Vagina (tissue), 2 donors: ENCODE data around the gene RYR2.

Experiments used
- CTCF ChIP-seq, 3 experiments: fragments of 450-650 bp in 2 of 3; fragments of 200-600 bp in 1 of 3; sonication (generic) in 1 of 3; IDR thresholded peaks; one replicate each; pipeline ENCODE4 v1.5.1; 2017 to 2019; ENCODE audit warnings: antibody characterized with exemption in 3 of 3, mild to moderate bottlenecking in 2 of 3, moderate library complexity in 2 of 3
- POLR2A ChIP-seq, 2 donors: fragments of 450-650 bp; IDR thresholded peaks; one replicate each; pipeline ENCODE4 v1.6.1; 2017; ENCODE audit warnings: antibody characterized with exemption in 2 of 2, mild to moderate bottlenecking in 2 of 2, moderate library complexity in 2 of 2
- POLR2AphosphoS5 ChIP-seq, 2 donors: sonication (generic); formaldehyde crosslinking; IDR thresholded peaks; one replicate each; pipeline ENCODE4 v1.9.0; 2017; ENCODE audit warnings: antibody characterized with exemption in 2 of 2, mild to moderate bottlenecking in 2 of 2, low read depth in 1 of 2; ENCODE audit not compliant: insufficient read depth in 1 of 2

- TF ChIP-seq CTCF (IDR thresholded peaks at IDR 0.05) (no peak), POLR2A (IDR thresholded peaks at IDR 0.05) (no peak), POLR2AphosphoS5 (IDR thresholded peaks at IDR 0.05; ENCODE audit: insufficient read depth in 1 of 2, low read depth in 1 of 2) (no peak)
These were observed 145.9 kb downstream of the RYR2 start for GRCh38 chr1:237187842-237188241.
